B cell (primary cell): ENCODE results near the gene BOK.

ENCODE experiments used
- EZH2 ChIP-seq: IDR thresholded peaks from 2 replicates; pipeline ENCODE4 v1.6.1; 2012; ENCODE audit warnings: borderline replicate concordance, low read depth, mild to moderate bottlenecking, moderate library complexity, low read length; ENCODE audit not compliant: insufficient read depth, poor library complexity, severe bottlenecking
- TF ChIP-seq, protein P1 (sequence below): fragments of 200-600 bp; IDR thresholded peaks from one replicate; pipeline ENCODE4 v1.8.0; 2022; ENCODE audit warnings: antibody characterized with exemption, mild to moderate bottlenecking

DNA sequence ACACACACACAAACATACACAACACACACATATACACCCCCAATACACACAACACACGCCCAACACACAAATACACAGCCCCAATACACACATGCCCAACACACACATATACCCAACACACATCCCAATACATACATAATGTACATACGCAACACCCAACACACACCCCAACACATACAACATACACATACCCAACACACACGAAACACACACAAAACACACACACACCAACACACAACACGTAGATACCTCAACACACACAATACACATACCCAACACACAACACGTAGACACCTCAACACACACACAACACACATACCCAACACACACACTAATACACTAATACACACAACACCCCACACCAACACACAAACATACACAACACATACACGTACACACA lies 41.2 kb upstream of the BOK start:
- TF ChIP-seq, protein P1, sequence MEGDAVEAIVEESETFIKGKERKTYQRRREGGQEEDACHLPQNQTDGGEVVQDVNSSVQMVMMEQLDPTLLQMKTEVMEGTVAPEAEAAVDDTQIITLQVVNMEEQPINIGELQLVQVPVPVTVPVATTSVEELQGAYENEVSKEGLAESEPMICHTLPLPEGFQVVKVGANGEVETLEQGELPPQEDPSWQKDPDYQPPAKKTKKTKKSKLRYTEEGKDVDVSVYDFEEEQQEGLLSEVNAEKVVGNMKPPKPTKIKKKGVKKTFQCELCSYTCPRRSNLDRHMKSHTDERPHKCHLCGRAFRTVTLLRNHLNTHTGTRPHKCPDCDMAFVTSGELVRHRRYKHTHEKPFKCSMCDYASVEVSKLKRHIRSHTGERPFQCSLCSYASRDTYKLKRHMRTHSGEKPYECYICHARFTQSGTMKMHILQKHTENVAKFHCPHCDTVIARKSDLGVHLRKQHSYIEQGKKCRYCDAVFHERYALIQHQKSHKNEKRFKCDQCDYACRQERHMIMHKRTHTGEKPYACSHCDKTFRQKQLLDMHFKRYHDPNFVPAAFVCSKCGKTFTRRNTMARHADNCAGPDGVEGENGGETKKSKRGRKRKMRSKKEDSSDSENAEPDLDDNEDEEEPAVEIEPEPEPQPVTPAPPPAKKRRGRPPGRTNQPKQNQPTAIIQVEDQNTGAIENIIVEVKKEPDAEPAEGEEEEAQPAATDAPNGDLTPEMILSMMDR: no peak
- TF ChIP-seq EZH2: no peak
